Uterus (tissue), 2 donors: ENCODE data around the gene DMD.

ENCODE experiments used
- POLR2A ChIP-seq, 2 donors: fragments of 450-650 bp; IDR thresholded peaks; one replicate each; pipeline ENCODE4 v1.6.1; 2016; ENCODE audit warnings: antibody characterized with exemption in 2 of 2, mild to moderate bottlenecking in 1 of 2, moderate library complexity in 1 of 2
- TF ChIP-seq, protein P1 (sequence below), 4 experiments: fragments of 200-600 bp in 2 of 4; fragments of 450-650 bp in 2 of 4; sonication (generic) in 2 of 4; IDR thresholded peaks; one replicate each; pipeline ENCODE4 v1.5.1; 2016 to 2019; ENCODE audit warnings: antibody characterized with exemption in 4 of 4, mild to moderate bottlenecking in 2 of 4, moderate library complexity in 1 of 4

DNA sequence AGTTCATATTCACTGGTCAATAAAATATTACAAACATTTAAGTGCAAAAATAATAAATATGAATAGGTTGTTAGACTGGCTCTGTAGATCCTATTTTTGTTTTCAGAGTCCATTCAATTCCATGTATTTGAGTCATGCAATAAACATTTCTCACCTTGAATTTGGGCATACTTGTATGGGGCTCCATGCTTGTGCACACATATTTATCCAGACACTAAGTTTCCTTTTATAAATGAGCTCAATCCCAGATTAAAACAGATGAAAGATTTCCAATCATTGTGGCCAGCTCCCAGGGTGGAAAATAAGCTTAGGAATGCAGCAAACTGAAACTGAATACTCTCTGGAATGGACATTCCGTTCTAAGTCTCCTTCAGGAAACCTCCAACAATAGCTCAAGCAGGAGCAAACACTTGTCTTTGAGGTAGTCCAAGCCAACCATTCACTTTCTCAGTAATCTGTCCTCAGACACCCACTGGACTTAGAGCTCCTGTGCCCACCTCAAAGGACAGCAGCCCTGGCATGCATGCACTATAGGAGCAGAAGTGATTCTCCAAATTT, 16.4 kb downstream of the DMD start:
- TF ChIP-seq, protein P1, sequence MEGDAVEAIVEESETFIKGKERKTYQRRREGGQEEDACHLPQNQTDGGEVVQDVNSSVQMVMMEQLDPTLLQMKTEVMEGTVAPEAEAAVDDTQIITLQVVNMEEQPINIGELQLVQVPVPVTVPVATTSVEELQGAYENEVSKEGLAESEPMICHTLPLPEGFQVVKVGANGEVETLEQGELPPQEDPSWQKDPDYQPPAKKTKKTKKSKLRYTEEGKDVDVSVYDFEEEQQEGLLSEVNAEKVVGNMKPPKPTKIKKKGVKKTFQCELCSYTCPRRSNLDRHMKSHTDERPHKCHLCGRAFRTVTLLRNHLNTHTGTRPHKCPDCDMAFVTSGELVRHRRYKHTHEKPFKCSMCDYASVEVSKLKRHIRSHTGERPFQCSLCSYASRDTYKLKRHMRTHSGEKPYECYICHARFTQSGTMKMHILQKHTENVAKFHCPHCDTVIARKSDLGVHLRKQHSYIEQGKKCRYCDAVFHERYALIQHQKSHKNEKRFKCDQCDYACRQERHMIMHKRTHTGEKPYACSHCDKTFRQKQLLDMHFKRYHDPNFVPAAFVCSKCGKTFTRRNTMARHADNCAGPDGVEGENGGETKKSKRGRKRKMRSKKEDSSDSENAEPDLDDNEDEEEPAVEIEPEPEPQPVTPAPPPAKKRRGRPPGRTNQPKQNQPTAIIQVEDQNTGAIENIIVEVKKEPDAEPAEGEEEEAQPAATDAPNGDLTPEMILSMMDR (IDR thresholded peaks at IDR 0.05), result no peak
- no peak for TF ChIP-seq POLR2A (IDR thresholded peaks at IDR 0.05)
